Activated CD4-positive, CD25-positive, alpha-beta regulatory T cell (primary cell): ENCODE results near the gene TBC1D16.

Source experiments
- DNase-seq, 4 experiments: peaks; one replicate each; lab custom pipeline; 2025; lab: John Stamatoyannopoulos, UW

Gene TBC1D16

DNA sequence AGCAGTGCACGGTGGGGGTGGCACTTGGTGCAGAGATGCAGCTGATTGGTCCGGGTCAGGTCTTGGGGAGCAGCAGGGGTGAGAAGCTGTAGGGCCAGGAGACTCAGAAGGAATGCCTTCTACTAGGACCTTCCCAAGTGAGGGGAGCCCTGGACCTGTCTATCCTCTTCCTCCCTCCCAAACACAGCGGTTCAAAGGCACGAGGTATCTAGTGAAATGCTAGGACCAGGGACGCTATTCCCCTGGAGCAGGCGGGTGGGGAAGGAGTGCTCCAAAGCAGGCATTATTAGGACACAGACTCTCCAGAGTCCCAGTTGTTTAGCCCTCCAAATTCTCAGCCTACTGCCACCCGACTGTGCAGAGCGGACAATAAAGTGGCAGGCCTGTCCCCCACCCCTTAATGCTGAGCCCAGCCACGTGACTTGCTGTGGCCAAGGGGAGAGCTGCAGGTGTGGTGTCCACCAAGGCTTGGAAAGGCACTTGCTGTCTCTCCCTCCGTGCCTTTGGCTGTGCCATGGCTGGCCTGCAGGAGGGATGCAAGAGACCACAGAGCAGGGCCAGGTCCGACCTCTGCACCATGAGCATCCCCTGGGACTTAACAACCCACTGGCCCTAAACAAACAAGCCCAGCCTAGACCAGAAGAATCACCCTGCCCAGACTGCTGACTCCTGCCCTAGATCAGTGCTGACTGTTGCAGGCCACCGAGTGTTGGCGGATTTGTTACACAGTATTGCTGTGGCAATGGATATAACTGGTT lies 97.2 kb downstream of the TBC1D16 start:
- DNase-seq: no peak

DNA sequence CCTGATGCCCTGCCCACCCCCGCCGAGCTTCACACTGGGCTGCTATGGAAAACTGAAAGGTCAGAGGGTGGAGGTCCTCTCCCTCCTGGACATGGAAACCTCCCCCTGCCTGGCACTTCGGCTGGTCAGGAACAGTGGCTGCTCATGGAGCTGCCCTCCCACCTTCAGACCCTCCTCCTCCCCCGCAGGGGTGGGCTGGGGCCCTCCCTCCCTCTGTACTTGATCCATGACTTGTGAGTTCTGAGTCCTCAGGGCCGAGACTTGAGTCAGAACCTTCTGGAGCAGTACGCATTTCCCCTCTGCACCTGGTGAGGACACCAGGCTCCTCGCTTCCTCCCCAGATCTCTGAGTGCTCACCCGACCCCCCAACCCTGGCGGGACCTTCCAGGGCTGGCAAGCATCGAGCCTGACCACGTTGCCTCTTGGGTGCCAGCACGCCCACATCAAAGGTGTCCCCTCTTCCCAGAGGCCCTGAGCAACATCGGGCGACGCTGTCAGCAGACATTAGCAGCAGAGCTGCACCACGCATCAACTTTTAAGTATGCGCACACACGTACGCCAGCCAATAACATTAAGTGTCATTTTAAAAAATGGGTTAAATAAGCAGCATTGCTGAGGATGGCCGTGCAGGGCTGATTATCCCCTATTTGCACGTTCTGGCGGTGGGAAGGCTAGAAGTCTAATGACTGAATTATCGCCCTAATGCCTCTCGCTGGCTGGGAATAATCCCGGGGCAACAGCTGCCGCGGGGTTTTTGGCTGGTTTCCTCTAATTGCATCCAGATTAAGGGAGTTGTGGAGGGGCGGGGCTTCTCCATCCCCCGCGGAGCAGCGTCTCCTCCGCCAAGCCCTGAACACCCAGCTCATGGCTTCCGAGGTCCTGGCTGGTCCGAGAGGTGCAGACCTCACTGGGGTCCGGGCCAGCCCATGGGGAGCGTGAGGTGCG lies 98.0 kb downstream of the TBC1D16 start:
- DNase-seq: no peak

DNA sequence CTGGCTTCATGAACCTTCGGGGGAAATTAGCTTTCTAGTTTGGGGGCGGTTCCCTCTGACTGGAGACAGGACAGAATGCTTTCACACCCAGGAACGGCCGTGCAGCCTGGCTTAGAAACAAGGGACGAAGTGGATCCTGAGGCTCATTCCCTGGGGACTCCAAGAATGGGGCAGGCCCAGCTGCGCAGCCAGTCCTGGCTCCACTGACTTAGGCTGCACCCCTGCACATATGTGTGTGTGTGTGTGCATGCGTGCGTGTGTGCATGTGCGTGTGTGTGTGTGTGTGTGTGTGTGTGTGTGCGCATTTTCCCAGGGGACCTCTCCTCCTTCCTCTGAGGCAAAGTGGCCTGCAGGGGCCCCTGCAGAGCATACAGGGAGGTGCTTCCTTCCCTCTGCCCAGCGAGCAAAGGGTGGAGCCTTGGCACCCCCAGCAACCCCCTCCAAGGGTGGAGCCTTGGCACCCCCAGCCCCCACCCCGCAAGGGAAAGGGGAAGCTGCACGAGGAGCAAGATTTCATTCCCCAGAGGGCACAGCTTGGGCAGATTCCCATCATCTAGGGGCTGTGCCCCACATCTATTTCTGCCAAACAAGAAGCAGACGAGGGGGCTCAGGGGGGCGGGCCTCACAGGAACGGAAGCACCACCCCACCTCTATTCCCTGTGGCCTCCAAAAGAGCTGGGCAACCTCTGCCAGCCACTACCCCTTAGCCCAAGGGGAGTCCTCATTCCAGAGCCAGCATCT lies 98.9 kb downstream of the TBC1D16 start:
- no peak for DNase-seq

DNA sequence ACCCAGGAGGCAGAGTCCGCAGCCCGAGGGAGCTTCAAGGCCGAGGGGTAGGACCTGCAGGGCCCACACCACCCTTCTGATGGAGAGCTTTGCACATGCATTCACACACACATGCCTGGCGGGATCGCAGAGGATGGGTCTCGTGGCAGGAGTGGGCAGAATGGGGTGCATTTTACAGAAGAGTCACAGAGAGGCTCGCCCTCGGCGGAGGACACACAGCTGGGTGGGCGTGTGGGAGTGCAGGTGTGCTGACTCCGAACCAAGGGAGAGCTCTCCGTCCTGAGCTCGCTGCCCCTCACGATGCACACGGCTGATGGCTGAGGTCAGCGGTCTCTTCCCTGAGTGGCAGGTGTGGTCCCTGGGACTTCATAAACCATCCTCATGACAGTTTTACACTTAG lies 99.6 kb downstream of the TBC1D16 start:
- DNase-seq: no peak

DNA sequence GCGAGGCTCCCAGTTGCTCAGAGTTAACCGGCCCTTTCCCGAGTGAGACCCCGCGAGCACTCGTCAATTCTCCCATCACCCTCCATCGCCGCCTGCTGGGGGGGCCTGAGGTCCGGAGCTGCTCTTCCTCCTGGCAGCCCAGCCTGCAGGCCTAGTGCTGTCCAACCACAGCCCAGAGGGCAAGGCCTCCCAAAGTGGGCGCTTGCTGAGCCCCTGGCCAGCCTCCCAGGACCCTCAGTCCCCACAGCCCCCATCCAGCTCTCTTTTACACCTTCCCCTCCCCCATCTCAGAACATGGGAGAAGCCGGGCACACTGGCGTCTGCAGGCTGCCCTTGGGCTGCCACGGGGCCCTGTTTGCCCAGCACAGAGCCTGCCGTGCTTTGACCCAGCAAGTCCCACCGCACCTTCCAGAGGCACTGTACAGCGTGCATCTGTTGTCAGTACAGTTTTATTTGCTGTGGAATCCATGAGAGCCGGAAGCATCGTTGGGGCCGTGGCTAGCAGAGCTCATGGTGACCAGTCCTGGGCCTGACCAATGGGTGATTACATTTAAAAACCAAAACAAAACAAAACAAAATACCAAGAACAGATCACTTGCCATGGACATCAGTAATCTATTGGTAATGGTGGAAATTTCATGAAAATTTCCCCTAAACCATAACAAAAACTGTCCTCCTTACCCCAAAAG lies 100.3 kb downstream of the TBC1D16 start:
- DNase-seq: no peak

DNA sequence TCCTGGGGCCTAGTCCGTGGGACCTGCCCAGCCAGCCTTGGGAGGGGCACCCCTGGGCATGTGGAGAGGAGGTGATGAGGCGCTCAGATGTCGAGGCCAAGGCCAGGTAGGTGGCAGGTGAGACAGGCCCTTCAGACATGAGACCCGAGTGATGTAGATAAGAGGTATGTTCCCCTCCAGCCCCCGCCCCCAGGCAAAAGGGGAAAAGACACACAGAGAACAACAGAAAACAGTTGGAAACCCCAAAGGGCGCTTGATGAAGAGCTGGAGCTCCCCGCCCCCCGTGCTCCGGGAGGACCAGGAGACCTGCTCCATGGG lies 101.1 kb downstream of the TBC1D16 start:
- DNase-seq: no peak

DNA sequence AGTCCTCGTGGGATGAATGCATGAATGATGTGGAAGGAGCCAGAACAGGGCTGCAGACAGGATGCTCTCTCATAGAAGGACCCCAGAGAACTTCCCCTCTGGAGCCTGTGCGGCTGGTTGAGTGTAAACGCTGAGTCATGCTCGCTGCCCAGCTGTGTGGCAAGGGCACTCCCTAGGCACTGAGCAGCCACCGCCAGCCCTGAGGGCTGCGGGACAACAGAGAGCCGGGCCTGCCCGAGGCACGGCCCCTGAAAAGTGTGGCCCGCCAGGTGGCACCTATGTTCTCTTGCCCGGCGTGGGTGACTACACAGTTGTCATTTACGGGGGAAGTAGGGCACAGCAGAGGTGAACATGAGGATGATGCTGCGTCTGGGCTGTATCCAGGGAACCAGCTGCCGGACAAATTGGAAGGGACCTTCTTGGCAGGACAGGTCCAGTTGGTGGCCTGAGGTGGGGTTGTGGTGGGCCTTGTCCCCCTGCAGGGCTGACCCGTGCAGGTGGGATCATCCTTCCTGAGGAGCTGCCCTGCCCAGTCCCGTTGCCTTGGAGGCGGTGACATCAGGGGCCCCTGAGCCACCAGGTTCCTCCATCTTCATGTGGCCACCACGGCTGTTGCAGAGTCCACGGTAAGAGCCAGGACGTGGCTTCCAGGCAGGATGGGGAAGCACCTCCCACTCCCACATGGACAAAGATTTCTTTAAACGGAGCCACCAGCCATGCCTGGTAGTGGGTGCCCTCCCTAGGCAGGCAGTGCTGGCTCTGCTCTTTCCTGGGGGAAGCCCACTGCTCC lies 101.6 kb downstream of the TBC1D16 start:
- no peak for DNase-seq

DNA sequence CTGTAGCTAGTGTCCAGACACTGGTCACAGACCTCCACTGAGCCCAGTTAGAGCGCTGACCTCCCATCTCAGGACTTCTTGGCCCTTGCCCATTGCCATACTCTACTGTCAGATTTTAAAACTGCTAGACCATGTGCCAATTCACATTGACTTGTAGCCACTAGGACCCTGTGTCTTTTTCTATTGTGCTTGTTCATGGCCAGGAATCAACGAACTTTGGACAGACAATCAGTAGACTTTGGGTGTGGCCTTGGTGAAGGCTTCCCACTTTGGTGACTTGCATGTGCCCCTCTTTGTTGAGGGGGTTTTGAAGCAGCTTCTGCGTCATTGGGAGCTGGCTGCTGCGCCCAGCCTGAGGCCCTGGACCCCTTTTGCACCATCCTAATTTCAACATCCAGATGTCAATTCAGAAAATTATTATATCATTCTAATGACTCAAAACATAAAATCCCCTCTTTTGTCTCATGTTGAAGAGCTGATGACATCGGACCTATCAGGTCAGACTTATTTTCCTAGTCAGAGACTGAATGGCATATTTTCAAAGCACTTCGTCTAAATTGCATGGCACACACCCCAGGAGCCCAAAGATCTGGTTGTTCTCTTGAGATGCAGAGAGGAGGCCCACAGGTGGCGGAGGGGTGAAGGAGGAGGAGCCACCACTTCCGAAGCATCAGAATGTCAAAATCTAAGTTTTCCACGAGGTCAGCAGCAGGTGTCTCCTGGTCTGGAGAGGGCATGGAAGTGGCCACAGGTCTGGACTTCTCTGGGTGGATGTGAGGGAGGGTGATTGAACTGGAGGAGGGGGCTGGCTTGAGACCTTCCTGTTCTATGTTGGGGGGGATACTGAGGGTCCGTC lies 103.0 kb downstream of the TBC1D16 start:
- no peak for DNase-seq

DNA sequence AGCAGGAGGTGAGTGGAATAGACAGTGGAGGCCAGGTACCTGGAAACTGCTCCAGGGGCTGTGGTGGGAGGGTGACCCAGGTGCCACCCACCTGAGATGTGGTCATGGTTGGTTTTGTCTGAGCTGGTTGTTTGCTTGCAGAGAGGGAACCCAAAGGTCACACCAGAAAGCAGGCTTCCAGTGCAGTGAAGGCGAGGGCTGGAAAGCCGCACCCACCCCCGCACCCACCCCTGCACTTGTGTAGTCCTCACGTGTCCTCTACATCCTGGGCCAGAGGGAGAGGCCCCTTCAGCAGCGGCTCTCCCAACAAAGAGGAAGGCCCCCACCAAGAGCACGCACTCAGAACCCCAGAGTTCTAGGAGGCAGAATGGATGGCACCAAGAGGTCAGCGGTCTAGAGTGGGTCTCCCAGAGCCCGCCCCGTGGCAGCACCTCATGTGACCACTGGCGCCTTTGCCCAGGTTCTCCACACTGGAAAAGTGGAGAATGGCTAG lies 103.8 kb downstream of the TBC1D16 start:
- no peak for DNase-seq

DNA sequence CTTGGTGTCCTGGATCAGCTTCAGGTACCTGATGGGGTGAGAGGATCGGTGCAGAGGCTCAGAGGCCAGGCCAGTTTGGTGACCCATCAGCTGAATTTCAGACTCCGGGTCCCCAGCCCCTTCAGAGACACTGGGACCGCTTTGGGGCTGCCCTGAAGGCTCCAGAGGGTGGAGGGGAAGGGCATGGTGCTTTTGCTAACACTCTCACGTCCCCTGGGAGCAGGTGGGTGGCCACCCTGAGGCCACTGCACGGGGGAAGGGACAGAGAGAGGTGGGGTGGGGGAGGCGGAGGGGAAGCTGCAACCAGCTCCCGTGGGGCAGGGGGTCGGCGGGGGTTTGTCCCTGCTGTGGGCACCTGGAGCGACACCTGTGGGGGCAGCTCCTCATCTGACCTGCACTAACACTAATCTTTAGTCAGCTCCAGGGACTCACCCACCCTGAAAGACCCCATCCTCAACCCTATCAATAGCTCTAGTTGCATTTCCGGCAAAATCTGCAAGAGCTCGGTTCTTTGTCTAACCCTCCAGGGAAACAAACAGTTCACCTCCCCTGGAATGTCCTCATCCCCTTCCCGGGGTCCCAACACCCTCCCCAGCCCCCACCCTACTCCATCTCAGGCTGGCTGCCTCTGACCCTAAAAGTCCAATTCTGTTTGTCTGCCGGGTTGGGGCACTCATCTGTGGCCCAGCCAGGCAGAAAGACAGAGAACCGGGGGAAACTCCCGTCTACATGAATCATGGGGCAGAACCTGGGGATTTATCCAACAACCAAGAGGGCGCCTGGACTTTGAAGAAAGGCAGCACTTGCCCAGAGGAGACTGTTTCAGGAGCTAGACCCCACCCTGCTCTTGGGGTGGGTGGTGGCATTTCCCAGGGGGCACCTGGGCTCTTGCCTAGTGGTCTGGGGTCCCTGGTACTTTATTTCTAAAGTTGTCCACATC lies 104.5 kb downstream of the TBC1D16 start:
- no peak for DNase-seq

DNA sequence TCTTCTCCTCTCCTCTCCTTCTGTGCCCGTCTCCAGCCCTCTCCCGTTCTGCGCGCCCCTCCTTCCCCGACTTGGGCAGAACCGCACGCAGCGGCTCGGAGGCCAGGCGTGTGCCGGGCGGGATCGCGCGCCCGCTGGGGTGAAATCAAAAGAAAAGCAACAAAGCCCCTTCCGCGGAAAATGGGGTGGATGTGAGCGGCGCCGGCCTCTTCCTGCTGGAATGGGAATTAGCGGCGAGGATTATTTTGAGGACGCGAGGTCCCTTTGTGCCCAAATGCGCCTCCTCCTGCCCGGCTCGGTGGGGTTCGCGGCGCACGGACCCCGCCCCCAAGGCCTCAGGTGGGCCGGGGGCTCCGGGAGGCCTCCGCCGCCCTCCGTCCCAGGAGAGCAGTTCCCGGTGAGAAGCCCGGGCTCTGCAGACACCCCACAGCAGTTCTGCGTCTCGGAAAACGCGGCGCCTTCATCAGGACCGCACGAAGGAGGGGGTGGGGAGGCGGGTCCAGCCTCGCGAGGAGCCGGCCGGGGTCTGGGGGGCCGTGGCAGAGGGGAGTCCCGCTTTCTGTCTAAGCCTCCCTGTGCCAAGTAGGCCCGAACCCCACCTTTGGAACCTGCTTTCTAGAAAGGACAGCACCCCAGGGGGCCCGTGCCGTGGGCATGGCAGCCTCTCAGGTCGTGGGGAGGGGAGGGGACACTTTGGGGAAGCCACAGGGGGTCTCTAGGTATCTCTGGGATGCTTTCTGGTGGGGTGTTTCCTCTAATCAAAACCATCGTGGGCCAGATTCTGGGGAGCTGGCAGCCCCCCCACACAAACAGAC lies 105.4 kb downstream of the TBC1D16 start:
- DNase-seq: no peak

DNA sequence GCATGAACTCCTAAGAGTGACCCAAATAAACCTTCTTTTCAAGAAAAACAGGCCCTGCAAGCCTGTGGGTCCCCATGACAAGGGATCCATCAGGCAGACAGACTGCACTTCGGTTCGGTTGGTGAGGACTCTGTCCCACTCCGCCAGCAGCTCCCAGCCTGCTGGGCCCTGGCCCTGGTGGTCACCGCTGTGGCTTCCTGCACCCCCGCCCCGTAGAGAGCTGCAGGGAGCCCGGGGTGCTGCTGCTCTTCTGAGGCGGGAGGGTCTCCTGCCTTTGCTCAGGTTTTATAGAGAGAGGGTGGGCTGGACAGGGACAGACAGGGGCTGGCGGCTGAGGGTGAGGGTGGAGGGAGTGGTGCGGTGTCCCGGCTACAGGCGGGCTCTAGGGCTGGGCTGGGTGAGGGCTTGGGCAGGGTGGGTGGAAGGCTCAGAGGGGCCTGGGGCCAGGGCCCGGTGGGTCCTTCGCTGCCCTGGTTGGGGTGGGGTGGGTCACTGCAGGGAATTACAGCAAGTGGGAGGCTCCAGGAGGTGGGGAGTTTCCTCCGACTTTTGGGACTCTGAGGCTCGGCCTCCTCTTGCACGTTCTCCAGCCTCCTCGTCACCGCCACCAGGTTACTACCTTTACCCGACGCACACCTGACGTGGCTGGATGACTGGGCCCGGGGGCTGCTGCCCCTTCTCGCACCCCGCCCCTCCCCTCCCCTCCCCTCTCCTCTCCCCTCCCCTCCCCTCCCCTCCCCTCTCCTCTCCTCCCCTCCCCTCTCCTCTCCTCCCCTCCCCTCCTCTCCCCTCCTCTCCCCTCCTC lies 106.2 kb downstream of the TBC1D16 start:
- DNase-seq: no peak

DNA sequence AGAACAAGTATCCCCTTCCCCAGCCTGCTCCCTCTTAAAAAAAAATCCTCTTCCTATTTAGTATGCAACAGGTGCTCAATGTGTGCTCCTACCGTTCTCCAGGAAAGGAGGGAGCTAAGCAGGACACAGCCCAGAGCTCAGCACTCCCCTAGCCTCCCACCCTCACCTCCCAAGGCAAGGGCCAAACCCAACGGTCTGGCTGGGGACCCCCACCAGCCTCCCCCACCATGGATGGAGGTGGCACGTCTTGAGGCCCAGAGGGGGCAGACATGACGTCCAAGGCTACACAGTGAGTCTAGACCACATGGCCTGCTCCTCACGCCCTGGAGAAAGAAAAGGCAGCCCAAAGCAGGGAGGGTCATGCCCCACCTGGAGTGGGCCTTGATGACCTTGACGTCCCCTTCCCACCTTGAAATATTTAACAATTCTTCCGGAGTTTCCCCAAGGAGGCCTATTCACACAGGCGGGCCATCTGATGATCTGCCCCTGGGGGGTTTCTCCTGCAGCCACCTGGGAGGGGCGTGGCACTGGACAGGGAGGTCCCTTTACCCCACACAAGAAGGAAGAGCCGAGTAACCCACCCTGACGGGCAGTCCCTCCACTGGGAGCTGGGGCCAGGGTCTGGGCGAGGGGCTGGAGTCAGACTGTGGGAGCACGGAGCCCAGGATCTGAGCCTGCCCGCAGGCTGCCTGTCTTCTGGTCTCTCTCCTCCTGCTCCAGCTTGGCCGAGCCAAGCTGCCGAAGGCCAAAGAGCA lies 107.0 kb downstream of the TBC1D16 start:
- DNase-seq: no peak

DNA sequence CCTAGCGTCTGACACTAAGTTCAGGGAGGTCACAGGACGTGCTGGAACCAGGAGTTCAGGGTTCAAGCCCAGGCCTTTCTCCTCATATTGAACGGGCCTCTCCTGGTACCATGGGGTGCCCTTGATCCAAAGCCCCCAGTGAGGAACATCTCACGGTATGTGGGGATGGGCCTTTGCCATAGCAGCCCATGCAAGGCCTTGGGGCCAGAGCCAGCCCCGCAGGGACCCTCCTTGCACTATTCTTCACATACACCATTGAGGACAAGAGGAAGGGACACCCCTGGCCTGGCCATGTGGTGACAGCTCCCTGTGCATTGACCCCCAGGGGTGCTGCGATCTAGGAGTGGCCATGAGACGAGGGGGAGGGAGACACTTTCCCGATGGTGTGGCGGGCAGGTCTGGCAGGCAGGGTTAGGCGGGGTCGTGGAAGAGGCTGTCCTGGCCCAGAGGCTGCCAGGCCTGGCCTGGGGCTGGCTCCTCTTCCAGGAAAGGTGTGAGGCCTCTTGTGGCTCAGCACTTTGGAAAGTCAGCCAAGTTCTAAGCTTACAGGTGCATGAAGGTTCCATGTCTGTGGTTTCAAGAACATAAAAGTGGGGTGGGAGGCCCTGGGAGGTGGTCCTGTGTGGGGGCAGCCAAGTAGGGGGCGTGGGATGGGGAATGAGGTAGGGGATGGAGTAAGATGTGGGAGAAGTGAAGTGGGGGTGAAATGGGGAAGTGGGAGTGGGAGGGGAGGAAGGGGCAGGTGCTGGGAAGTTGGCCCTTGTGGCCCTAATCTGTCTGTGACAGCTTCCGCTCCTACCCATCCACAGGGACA lies 107.8 kb downstream of the TBC1D16 start:
- DNase-seq: no peak

DNA sequence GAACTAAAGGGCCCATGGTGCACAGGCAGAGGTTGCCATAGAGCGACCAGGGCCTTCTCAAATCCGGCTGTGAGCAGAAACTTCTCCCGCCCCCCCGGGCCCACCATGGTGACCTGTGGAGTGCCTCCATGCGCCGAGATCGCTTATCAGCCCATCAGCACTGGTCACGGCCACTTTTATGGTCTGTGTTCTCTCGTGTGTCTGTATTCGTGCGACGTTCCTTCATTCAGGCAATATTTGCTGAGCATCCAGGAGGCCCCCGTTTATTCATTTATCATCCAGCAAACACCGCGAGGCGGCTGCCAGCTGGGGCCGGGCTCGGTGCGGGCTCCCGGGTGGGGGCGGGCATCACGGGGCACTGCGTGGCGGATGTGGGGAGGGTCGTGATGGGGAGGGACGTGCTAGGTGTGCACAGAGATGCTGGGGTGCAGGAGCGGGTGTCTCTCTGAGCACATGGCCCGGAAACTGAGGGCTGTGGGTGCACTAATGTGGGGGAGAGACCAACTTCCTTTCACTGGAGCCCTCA lies 108.5 kb downstream of the TBC1D16 start:
- no peak for DNase-seq
